HCT116 (cell line): ENCODE measurements around the gene CALD1. TPM values are rescaled to one million over a fixed set of nuclear protein-coding genes. Genes with fewer than 3 reads are reported as not detected.

Source experiments
- ATAC-seq: fragments of 200-7000 bp; cut with Tn5 transposase; 2 replicates; pipeline ENCODE4 v1.9.1; 2020; ENCODE audit warnings: mild to moderate bottlenecking, moderate library complexity
- BruUV-seq: library from RNA; stranded (reverse); fragments of 400-500 nt; replicated peaks from 2 replicates; lab custom pipeline; 2021; lab: Mats Ljungman, UMichigan
- CTCF ChIA-PET: fragments of 300-600 bp; sonication (Branson Sonifier 250); formaldehyde crosslinking; loops from one replicate; lab custom pipeline; 2021; ENCODE audit warnings: antibody characterized with exemption; lab: Charles Lee
- POLR2A ChIA-PET: fragments of 300-600, 350-600 bp; sonication (Branson Sonifier 250); formaldehyde crosslinking; loops from one replicate; lab custom pipeline; 2021; ENCODE audit warnings: antibody characterized with exemption; lab: Charles Lee
- RAD21 ChIA-PET, 2 experiments: fragments of 300-600 bp; sonication (Branson Sonifier 250); formaldehyde crosslinking; loops; one replicate each; lab custom pipeline; 2023; ENCODE audit warnings: low total read pairs in 2 of 2; ENCODE audit not compliant: uncharacterized antibody in 2 of 2, unreplicated experiment in 2 of 2, low non-redundant PET in 1 of 2; lab: Charles Lee
- DNase-seq: peaks from one replicate; pipeline ENCODE4 v3.0.0-alpha.2; 2010; ENCODE audit warnings: low read depth, low spot score
- H2AFZ ChIP-seq: fragments of 200-600 bp; shearing (Covaris generic), sonication (generic); 2 replicates; pipeline ENCODE4 v1.6.1; 2017; ENCODE audit warnings: low read depth, mixed run types, mixed read lengths, antibody characterized with exemption, low read length; ENCODE audit not compliant: poor library complexity, severe bottlenecking
- H3K27ac ChIP-seq: 2 replicates; pipeline ENCODE4 v1.5.1; 2012; ENCODE audit warnings: low read depth, low read length
- H3K27me3 ChIP-seq: fragments of 200-600 bp; sonication (generic); 2 replicates; pipeline ENCODE4 v1.6.1; 2016; ENCODE audit warnings: mixed run types, low read length, mixed read lengths; ENCODE audit not compliant: insufficient read depth
- H3K36me3 ChIP-seq, 2 experiments: fragments of 200-500 bp in 1 of 2; fragments of 200-600 bp in 1 of 2; sonication (Bioruptor generic) in 1 of 2; sonication (generic) in 1 of 2; 2 replicates each; pipeline versions ENCODE4 v1.5.1 to v1.6.1; 2014 to 2016; ENCODE audit warnings: low read length in 2 of 2, inconsistent platforms in 1 of 2, mixed read lengths in 1 of 2, mixed run types in 1 of 2; ENCODE audit not compliant: insufficient read depth in 2 of 2, control insufficient read depth in 1 of 2
- H3K4me1 ChIP-seq, 2 experiments: fragments of 200-600 bp in 1 of 2; sonication (generic) in 1 of 2; 2 replicates each; pipeline versions ENCODE4 v1.5.1 to v1.6.1; 2012 to 2017; ENCODE audit warnings: low read length in 2 of 2, inconsistent platforms in 1 of 2, mild to moderate bottlenecking in 1 of 2, mixed read lengths in 1 of 2, mixed run types in 1 of 2, moderate library complexity in 1 of 2; ENCODE audit not compliant: insufficient read depth in 2 of 2, control insufficient read depth in 1 of 2
- H3K4me2 ChIP-seq: fragments of 200-600 bp; sonication (generic); 2 replicates; pipeline ENCODE4 v1.6.1; 2017; ENCODE audit warnings: mixed run types, low read length, mixed read lengths
- H3K4me3 ChIP-seq, 2 experiments: fragments of 200-600 bp in 1 of 2; sonication (generic) in 1 of 2; replicated peaks in 1 of 2; 2 replicates each; pipeline ENCODE4 v1.5.1; 2011 to 2016; ENCODE audit warnings: low read length in 2 of 2, control low read depth in 1 of 2, low read depth in 1 of 2, mild to moderate bottlenecking in 1 of 2, mixed read lengths in 1 of 2, mixed run types in 1 of 2
- H3K79me2 ChIP-seq: fragments of 200-600 bp; sonication (generic); 2 replicates; pipeline ENCODE4 v1.6.1; 2017; ENCODE audit warnings: mild to moderate bottlenecking, mixed run types, low read length, moderate library complexity, mixed read lengths; ENCODE audit not compliant: insufficient read depth
- H3K9ac ChIP-seq: fragments of 200-600 bp; sonication (generic); 2 replicates; pipeline ENCODE4 v1.6.1; 2016; ENCODE audit warnings: low read length, mixed read lengths
- H3K9me2 ChIP-seq: fragments of 200-600 bp; sonication (generic), shearing (Covaris generic); 2 replicates; pipeline ENCODE4 v1.6.1; 2017; ENCODE audit warnings: mixed run types, mild to moderate bottlenecking, moderate library complexity; ENCODE audit not compliant: insufficient read depth
- H3K9me3 ChIP-seq, 2 experiments: fragments of 200-500 bp in 1 of 2; fragments of 200-600 bp in 1 of 2; sonication (Bioruptor generic) in 1 of 2; sonication (generic) in 1 of 2; 2 replicates each; pipeline ENCODE4 v1.6.1; 2014 to 2017; ENCODE audit warnings: low read length in 2 of 2, mixed read lengths in 2 of 2, inconsistent platforms in 1 of 2, low read depth in 1 of 2, mild to moderate bottlenecking in 1 of 2, mixed run types in 1 of 2, moderate library complexity in 1 of 2; ENCODE audit not compliant: control insufficient read depth in 1 of 2, insufficient read depth in 1 of 2
- H4K20me1 ChIP-seq: fragments of 200-600 bp; sonication (generic), shearing (Covaris generic); 2 replicates; pipeline ENCODE4 v1.6.1; 2017; ENCODE audit warnings: mixed run types, mild to moderate bottlenecking, moderate library complexity; ENCODE audit not compliant: insufficient read depth
- CBX3 ChIP-seq: IDR thresholded peaks from 2 replicates; pipeline ENCODE4 v1.6.1; 2012; ENCODE audit warnings: low read depth
- CEBPB ChIP-seq: IDR thresholded peaks from 2 replicates; pipeline ENCODE4 v1.6.1; 2012; ENCODE audit warnings: low read depth
- ELF1 ChIP-seq: IDR thresholded peaks from 2 replicates; pipeline ENCODE4 v1.6.1; 2012; ENCODE audit warnings: low read depth, borderline replicate concordance
- EZH2 ChIP-seq: fragments of 200-600 bp; sonication (generic); IDR thresholded peaks from 2 replicates; pipeline ENCODE4 v1.6.1; 2017; ENCODE audit warnings: antibody characterized with exemption, mixed run types
- EZH2phosphoT487 ChIP-seq: fragments of 200-600 bp; IDR thresholded peaks from 2 replicates; pipeline ENCODE4 v1.6.1; 2018; ENCODE audit warnings: antibody characterized with exemption, borderline replicate concordance
- FOSL1 ChIP-seq: IDR thresholded peaks from 2 replicates; pipeline ENCODE4 v1.6.1; 2012; ENCODE audit warnings: low read depth
- JUND ChIP-seq: IDR thresholded peaks from 2 replicates; pipeline ENCODE4 v1.6.1; 2012
- TCF7L2 ChIP-seq: IDR thresholded peaks from 2 replicates; pipeline ENCODE4 v1.7.0; 2011; ENCODE audit warnings: borderline replicate concordance, inconsistent platforms; ENCODE audit not compliant: insufficient read depth, insufficient read length; ENCODE audit errors: extremely low read depth
- YY1 ChIP-seq: IDR thresholded peaks from 2 replicates; pipeline ENCODE4 v1.6.1; 2011; ENCODE audit warnings: low read length, low read depth, moderate library complexity, mild to moderate bottlenecking; ENCODE audit not compliant: insufficient replicate concordance; ENCODE audit errors: extremely low read depth
- ZFX ChIP-seq: fragments of 450-650 bp; IDR thresholded peaks from 2 replicates; pipeline ENCODE4 v1.6.1; 2017
- ZNF274 ChIP-seq: fragments of 200-500 bp; sonication (Bioruptor generic); IDR thresholded peaks from 2 replicates; pipeline ENCODE4 v1.6.1; 2014; ENCODE audit warnings: mild to moderate bottlenecking, low read depth, low read length, inconsistent platforms
- intact Hi-C: fragments of 100-400 bp; cut with micrococcal nuclease; formaldehyde crosslinking; loops from 2 replicates; pipeline ENCODE4 v1.10.0; 2022
- total RNA-seq: library from RNA; stranded (reverse); gene quantifications from one replicate; pipeline ENCODE4 v1.2.1, GENCODE V29; 2021; ENCODE audit not compliant: unreplicated experiment
- TF ChIP-seq, protein P1 (sequence below), 3 experiments: fragments of 200-600 bp in 1 of 3; sonication (generic) in 1 of 3; IDR thresholded peaks in 2 of 3; conservative IDR thresholded peaks in 1 of 3; 2 replicates each; pipeline ENCODE4 v1.5.1; 2012 to 2017; ENCODE audit warnings: low read depth in 2 of 3, low read length in 2 of 3, antibody characterized with exemption in 1 of 3, borderline replicate concordance in 1 of 3, control low read depth in 1 of 3, mild to moderate bottlenecking in 1 of 3, mixed read lengths in 1 of 3, mixed run types in 1 of 3, moderate library complexity in 1 of 3; ENCODE audit not compliant: insufficient read depth in 1 of 3
- TF ChIP-seq, protein P2 (sequence below): IDR thresholded peaks from 2 replicates; pipeline ENCODE4 v1.6.1; 2012; ENCODE audit warnings: low read depth
- TF ChIP-seq, protein P3 (sequence below): IDR thresholded peaks from 2 replicates; pipeline ENCODE4 v1.6.1; 2012

CALD1 gene
- total RNA-seq, 1 experiment from 2014 or later: 66.8 TPM

- DNase-seq (no peak), ATAC-seq (no peak)
- ChIA-PET RAD21 (no interaction called here), POLR2A (no interaction called here), CTCF (no interaction called here)
- BruUV-seq: no TSS peak
- H3K9me2 ChIP-seq: no peaks in the 10 kb centered on the region
- no peaks in the 10 kb centered on the region for H3K9me3 ChIP-seq
- H4K20me1 ChIP-seq: no peaks in the 10 kb centered on the region; the same call in 1 of the 2 replicates
- TF ChIP-seq ZFX: no peak
- intact Hi-C loops: no loop called here
- H3K4me2 ChIP-seq: no peak overlapping the region
- H3K27ac ChIP-seq: no peak overlapping the region
- H3K27me3 ChIP-seq: no peaks in the 10 kb centered on the region
- H3K9ac ChIP-seq: no peak overlapping the region
- no peak overlapping the region for H2AFZ ChIP-seq
- H3K4me3 ChIP-seq: no peak overlapping the region
- H3K4me1 ChIP-seq: no peaks in the 10 kb centered on the region
- no peaks in the 10 kb centered on the region for H3K36me3 ChIP-seq
- H3K79me2 ChIP-seq: no peaks in the 10 kb centered on the region
These were observed 217.9 kb downstream of the CALD1 start for GRCh38 chr7:134997214-134997885.

DNA sequence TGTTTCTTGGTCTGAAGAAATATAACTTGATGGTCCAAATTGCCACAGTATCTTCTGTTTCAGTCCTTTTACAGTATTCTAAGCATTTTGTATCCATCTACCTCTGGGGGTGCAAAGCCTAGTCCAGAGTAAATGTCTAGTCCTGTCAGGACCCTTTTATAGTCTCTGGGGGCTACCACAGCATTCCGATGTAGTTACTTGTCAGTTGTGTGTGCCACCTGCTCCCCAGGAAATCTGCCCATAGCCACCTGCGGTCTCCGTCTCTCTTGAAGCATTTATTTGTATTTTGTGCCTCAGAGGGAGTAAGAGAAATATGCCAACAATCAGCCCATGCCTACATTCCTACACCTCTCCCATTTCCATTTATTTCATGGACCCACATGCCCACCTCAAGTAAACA is 219.7 kb downstream of the CALD1 start:
- ATAC-seq: no peak
- no peak overlapping the region for H3K9ac ChIP-seq
- TF ChIP-seq JUND (no peak), ZNF274 (no peak), ELF1 (no peak), TCF7L2 (no peak), CBX3 (no peak), EZH2phosphoT487 (no peak), YY1 (no peak), EZH2 (no peak), FOSL1 (no peak), CEBPB (no peak)
- TF ChIP-seq, protein P1, sequence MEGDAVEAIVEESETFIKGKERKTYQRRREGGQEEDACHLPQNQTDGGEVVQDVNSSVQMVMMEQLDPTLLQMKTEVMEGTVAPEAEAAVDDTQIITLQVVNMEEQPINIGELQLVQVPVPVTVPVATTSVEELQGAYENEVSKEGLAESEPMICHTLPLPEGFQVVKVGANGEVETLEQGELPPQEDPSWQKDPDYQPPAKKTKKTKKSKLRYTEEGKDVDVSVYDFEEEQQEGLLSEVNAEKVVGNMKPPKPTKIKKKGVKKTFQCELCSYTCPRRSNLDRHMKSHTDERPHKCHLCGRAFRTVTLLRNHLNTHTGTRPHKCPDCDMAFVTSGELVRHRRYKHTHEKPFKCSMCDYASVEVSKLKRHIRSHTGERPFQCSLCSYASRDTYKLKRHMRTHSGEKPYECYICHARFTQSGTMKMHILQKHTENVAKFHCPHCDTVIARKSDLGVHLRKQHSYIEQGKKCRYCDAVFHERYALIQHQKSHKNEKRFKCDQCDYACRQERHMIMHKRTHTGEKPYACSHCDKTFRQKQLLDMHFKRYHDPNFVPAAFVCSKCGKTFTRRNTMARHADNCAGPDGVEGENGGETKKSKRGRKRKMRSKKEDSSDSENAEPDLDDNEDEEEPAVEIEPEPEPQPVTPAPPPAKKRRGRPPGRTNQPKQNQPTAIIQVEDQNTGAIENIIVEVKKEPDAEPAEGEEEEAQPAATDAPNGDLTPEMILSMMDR (IDR thresholded peaks at IDR 0.05 in 2 of 3, conservative IDR thresholded peaks at IDR 0.05 in 1 of 3; ENCODE audit: borderline replicate concordance in 1 of 3, insufficient read depth in 1 of 3, low read depth in 2 of 3, low read length in 2 of 3): no peak
- TF ChIP-seq, protein P2, sequence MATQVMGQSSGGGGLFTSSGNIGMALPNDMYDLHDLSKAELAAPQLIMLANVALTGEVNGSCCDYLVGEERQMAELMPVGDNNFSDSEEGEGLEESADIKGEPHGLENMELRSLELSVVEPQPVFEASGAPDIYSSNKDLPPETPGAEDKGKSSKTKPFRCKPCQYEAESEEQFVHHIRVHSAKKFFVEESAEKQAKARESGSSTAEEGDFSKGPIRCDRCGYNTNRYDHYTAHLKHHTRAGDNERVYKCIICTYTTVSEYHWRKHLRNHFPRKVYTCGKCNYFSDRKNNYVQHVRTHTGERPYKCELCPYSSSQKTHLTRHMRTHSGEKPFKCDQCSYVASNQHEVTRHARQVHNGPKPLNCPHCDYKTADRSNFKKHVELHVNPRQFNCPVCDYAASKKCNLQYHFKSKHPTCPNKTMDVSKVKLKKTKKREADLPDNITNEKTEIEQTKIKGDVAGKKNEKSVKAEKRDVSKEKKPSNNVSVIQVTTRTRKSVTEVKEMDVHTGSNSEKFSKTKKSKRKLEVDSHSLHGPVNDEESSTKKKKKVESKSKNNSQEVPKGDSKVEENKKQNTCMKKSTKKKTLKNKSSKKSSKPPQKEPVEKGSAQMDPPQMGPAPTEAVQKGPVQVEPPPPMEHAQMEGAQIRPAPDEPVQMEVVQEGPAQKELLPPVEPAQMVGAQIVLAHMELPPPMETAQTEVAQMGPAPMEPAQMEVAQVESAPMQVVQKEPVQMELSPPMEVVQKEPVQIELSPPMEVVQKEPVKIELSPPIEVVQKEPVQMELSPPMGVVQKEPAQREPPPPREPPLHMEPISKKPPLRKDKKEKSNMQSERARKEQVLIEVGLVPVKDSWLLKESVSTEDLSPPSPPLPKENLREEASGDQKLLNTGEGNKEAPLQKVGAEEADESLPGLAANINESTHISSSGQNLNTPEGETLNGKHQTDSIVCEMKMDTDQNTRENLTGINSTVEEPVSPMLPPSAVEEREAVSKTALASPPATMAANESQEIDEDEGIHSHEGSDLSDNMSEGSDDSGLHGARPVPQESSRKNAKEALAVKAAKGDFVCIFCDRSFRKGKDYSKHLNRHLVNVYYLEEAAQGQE: no peak
- TF ChIP-seq, protein P3, sequence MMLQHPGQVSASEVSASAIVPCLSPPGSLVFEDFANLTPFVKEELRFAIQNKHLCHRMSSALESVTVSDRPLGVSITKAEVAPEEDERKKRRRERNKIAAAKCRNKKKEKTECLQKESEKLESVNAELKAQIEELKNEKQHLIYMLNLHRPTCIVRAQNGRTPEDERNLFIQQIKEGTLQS: no peak

More for the DNA sequence above, 219.7 kb downstream of the CALD1 start:
- Histone ChIP-seq H3K36me3 (no peaks in the 10 kb centered on the region), H3K4me2 (no peak overlapping the region), H3K9me3 (no peaks in the 10 kb centered on the region), H3K79me2 (no peaks in the 10 kb centered on the region), H3K9me2 (no peaks in the 10 kb centered on the region), H3K4me3 (no peak overlapping the region), H3K4me1 (no peaks in the 10 kb centered on the region), H3K27ac (no peak overlapping the region), H3K27me3 (no peaks in the 10 kb centered on the region), H4K20me1 (no peaks in the 10 kb centered on the region; the same call in 1 of the 2 replicates), H2AFZ (no peak overlapping the region)
- no TSS peak for BruUV-seq
- POLR2A ChIA-PET: no interaction called here
- RAD21 ChIA-PET: no interaction called here
- intact Hi-C loops: no loop called here
- DNase-seq: no peak
- CTCF ChIA-PET: no interaction called here
